HG02763 (cell line): ENCODE data around the gene TWIST2.

Experiments used
- ATAC-seq: cut with Tn5 transposase; IDR thresholded peaks from one replicate; pipeline ENCODE4 v1.9.1; 2021; ENCODE audit warnings: mild to moderate bottlenecking, moderate library complexity; ENCODE audit not compliant: unreplicated experiment

Gene TWIST2

DNA sequence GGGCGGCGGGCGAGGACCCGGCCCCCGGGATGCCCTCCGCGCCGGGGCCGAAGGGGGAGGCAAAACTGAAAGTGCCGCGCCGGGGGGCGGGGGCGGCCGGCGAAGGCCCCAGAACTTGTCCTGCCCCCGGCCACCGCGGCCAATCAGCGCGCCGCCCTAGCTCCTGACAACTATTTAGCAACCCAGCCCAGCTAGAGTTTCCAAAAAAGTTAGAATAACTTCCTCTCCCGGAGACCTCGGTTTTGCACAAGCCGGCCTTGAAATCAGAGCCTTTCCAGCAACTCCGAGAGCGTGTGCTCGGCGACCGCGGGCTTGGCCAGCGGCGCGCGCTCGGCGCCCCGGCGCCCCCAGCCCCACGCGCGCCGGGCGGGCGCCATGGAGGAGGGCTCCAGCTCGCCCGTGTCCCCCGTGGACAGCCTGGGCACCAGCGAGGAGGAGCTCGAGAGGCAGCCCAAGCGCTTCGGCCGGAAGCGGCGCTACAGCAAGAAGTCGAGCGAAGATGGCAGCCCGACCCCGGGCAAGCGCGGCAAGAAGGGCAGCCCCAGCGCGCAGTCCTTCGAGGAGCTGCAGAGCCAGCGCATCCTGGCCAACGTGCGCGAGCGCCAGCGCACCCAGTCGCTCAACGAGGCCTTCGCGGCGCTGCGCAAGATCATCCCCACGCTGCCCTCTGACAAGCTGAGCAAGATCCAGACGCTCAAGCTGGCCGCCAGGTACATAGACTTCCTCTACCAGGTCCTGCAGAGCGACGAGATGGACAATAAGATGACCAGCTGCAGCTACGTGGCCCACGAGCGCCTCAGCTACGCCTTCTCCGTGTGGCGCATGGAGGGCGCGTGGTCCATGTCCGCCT lies at the start of gene TWIST2:
Gene TWIST2, plus strand, starts transcription at position 245 of the 850 bp plus-strand sequence. Its CDS starts 131 bp downstream, at position 376.
- no peak for ATAC-seq

DNA sequence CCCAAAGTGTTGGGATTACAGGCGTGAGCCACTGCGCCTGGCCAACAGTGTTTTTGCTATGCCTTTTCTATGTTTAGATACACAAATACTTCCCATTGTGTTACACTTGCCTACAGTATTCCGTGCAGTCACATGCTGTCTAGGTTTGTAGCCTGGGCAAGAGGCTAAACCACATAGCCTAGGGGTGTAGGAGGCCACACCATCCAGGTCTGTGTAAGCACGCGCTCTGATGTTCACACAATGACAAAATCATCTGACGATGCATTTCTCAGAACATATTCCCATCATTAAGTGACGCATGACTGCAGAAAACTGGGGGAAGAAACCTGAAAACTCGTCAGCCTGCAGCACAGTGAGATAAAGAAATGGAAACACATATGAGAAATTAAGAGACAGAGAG lies 46.1 kb upstream of the TWIST2 start:
- ATAC-seq, result no peak

DNA sequence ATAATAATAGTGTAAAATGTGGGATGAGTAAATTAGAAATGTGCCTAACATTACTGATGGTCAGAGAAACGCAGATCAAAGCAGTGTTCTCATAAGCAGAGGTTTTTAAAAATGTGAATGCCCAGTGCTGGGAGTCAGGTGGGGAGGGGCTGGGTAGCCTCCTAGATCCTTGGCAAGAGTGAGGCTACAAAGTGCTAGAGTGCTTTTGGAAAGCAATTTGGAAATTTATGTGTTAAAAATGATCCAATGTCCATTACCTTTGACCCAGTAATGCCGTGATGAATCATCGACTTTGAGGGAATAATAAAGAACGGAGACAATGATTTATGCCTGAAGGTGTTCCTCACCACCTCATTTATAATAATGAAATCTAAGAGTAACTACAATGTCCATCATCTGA lies 44.9 kb upstream of the TWIST2 start:
- no peak for ATAC-seq

DNA sequence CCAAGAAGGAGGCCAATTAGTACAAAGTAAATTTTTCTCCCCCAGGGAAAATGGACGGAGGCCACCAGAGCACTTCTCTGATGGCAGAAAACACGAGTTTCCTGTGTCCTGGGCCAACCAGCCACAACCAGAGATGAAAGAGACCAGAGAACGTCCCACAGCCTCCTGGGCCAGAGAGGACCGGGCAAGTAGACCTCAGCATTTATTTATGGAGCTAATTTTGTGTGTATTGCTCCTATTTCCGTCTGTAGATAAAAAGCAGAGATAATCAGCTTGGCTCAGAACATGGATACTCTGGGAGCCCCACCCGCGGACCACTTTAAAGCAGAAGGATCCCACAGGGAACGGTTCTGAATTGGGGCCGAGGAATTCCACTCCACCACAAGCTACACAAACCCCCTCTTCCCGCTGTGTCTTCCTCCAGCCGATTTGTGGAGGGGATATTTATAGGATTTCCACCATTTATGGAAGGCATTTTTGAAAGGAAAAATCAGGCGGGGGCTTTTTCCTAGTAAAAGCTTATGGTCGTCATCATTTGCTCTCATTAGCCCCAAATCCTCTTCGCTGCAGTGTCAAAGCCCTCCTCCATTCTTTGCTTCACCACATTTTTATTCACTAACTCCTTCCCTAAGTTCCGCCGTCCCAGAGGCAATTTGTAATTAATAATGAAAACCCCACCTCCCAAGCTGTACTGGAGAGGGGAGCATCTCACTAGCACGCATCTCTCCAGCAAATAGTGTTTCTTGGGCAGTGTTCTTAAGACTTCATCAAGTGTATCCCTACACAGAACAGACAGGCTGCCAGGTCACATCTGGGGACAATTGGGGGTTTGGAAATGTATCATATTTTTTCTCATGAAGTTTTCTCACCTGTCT lies 43.7 kb upstream of the TWIST2 start:
- ATAC-seq, result no peak

DNA sequence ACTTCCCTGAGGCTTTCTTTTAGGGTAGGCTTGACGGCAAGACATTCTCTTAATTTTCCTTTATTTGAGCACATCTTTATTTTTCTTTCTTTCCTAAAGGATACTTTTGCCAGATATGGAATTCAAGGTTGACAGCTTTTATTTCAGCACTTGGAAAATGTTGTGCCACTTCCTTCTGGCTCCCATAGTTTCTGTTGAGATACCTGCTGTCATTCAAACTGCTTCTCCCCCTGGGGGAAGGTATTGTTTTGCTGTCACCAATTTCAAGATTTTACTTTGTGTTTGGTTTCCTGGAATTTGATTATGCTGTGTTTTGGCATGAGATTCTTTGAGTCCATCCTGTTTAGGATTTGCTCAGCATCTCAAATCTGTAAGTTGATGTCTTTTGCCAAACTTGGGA lies 39.1 kb upstream of the TWIST2 start:
- no peak for ATAC-seq

DNA sequence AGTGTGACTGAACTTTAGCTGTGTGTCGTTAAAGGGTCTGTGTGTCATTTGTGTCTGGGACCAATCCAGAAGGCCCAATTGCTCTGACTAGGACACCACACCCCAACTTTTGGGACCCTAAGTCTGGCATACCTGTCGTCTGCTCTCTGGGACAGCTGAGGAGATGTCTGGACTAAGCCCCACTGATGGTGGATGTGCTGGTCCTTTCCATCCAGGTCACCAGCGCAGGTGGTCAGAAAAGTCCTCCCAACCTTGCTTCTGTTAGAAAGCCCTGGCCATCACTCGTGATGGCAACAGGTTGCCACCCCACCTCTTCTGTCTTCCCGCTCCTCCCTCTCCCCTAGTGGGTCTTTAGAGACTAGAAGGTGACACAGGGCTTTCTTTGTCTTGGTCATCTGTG lies 37.6 kb upstream of the TWIST2 start:
- no peak for ATAC-seq

DNA sequence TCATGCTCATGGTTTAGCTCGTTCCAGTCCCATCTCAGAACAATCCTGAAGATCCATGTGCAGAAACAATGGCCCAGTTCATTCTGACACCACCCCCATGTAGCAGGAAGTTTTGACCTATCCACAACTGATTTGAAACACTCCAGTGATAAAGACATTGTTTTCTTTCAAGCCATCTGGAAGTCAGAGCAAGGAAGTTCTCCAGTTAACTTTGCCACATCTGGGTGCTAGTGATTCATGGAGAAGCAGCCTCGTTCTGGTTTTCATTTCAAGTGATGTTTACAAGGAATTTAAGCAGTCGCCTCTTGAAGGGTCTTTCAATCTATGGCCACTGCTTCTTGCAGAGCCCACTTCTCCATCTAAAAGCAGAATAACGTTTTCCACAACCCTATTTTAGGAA lies 36.6 kb upstream of the TWIST2 start:
- ATAC-seq, result no peak

DNA sequence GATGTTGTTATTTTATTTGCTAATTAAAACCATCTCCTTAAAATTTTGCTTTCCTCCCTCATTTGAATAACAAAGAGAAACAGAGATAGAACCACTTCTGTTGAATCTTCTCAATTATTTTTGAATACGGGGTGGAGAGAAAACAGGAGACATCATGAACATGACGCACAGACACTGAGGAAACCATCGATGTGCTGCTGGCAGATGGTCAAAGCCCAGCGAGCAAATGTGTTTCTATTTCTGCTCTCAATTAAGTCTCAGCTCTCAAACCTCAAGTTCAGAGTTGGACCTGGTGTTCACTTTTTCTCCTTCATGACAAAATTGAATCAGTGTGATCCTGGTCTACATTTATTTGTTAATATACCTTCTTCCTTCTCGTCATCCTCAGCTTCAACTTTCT lies 36.1 kb upstream of the TWIST2 start:
- no peak for ATAC-seq

DNA sequence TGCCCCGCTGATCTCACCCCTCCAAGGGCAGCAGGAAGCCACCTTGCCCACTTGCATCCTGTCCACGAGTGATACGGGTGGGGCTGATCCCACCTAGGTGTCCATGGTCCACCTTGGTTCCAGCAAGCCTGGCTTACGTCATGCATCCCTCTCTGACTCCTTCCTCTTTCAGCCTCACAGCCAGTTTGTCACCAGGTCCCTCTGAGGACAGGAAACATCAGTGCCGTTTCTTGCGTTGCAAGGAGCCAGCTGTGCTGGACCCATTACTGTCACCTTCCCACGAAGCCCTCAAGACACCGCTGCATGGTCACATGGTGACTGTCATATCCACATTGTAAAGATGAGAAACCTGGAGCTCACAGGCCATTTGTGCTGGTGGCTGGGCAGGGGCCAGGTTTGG lies 34.8 kb upstream of the TWIST2 start:
- no peak for ATAC-seq

DNA sequence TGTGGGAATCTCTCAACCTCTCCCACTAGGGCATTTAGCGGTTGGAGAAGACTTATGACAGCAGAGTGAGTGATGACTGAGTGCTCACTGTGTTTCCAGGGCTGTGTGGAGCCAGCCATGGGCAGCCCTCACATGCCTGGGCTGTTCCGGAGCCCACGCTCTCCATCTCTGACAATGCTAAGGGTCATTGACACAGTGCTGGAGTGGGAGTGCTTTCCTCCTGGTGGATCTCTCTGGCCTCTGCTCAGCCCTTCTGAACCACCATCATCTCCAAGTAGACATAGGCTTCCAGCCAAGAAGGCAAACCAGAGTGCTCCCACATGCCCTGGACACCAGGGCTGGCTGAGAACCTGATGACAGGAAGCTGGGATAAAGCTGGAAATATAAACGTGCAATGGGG lies 33.1 kb upstream of the TWIST2 start:
- no peak for ATAC-seq

DNA sequence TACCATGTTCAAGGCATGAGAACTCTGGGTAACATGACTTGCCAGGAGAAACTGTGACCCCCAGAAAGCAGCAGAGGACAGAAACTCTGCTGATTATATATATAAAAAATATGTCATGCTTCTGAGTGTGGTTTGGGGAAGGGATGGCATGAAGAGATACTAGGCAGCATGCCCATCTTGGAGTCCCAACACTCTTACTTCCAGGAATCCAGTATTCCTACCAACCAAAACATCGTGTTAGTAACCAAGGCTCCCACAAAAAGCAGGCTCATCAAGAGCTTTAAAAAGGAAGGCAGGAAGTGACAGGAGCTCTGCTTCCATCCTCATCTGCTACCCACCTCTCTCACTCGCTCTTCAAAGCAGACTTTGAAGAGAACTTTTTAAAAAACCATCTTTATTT lies 31.6 kb upstream of the TWIST2 start:
- ATAC-seq, result no peak

DNA sequence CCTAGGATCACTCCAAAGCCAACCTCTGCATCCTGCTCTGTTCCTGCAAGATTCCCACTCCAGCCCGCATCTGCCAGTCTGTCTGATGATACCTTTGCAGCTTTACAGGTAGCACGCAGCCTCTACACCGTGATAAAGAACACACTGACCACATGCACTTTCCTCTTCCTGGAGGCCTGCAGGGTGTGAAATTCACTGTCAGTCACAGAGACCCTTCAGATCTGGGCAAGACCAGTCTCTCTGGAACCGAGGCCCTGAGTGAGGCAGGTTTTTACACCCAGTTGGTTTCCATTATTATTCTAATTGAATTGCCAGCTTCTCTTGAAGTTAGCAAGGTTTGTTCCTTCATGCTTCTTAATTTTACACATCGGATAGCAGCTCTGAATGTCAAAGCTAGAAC lies 30.5 kb upstream of the TWIST2 start:
- ATAC-seq, result no peak

DNA sequence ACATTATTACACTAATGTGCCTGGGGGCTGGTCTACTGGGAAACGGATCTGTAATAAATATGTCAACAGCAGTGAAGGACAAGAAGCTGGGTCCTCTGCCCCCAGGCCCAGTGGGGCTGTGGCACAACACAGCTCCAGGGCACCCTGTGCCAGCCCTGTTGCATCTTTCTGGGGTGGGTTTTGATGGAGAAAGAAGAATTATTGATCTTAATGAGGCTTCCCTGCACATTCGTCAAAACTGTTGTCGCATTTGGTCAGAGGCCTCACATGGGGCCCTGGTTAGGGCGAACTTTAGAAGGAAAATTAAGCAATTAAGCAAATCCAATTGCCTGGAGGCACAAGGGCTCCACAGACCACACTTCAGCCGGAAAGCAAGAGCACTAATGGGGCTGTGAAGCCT lies 30.0 kb upstream of the TWIST2 start:
- ATAC-seq, result no peak

DNA sequence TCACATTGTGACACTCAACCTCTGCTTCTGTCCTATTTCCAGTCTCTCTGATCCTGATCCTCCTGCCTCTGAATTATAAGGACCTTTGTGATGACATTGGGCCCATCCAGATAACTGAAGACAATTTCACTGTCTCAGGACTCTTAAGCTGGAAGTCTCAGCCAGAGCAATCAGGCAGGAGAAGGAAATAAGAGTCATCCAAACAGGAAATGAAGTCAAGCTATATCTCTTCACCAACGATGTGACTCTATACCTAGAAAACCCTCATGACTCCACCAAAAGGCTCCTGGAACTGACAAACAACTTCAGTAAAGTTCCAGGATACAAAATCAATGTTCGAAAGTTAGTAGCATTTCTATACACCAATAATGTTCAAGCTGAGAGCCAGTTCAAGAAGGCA lies 29.3 kb upstream of the TWIST2 start:
- no peak for ATAC-seq

DNA sequence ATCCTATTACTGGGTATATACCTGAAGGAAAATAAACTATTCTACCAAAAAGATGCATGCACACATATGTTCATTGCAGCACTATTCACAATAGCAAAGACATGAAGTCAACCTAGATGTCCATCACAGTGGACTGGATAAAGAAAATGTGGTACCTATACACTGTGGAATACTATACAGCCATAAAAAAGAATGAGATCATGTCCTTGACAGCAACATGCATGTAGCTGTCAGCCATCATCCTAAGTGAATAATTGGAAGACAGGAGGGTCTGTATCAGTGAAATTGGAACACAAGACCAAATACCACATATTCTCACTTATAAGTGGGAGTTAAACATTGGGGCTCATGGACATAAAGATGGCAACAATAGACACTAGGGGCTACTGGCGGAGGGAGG lies 27.7 kb upstream of the TWIST2 start:
- no peak for ATAC-seq

DNA sequence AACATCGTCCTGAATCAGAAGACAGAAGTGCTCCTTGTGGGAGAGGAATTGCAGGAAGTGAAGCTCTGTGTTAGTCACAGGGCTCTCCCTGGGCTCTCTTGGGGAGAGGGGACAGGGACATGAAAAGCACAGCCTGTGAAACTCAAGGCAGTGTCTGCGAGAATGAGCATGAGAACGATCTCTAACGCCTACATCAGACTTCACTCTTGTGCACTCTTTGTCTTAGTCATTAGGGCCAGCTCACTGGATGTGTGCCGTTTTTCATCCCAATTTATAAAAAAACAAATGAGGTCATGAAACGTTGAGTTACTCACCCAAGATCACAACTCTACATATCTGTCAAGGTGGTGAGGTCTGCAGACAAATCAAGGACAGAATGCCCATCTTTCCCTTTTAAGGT lies 27.0 kb upstream of the TWIST2 start:
- no peak for ATAC-seq

DNA sequence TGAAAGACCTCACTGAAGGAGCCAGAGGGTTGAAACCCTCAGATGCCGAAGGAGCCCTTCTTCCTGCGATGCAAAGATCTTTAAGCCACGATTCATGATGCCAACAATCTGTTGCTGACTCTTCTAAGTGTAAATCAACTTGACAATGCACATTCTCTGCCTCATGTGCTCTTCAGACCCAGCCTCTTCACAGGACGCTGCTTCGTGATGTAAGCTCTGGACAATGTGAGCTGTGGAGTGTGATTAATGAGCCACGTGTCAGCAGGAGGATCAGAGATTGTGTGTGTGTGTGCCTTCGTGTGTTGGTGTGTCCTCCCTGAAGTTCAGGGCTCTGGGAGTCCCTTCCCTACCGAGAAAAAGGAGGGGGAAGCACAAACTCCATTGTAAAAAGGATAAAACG lies 26.5 kb upstream of the TWIST2 start:
- no peak for ATAC-seq

DNA sequence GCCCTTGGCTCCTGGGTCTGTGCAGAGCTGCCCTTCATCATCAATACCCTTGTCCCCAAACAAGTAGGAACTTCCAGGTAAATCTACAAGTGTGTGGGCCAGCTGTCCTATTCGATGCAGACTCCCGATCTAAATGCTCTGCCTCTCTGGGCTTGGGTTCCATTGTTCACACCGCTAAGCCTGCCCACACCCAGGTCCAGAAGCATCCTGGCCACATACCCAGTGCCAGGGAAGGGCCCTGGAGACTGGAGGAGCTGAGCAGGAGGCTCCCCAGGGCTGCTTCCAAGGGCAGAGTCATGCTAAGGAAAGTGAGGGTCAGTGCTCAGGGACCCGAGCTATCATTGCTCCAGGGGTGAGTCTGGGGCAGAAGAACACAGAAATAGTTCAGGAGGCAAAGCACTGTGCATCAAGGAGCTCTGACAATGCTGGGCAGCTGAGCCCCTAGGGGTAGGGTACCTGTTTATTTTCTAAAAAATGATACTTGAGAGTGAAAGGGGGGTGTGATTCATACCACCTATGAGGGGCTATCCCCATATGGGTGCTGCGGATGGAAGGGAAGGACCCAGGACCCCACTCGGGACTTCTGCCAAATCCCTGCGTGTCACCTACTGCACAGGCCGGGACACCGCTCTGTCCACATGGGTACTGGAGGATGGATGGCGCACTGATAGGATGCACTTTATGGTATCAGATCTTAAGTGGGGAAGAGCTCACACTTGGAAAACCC lies 25.8 kb upstream of the TWIST2 start:
- no peak for ATAC-seq

DNA sequence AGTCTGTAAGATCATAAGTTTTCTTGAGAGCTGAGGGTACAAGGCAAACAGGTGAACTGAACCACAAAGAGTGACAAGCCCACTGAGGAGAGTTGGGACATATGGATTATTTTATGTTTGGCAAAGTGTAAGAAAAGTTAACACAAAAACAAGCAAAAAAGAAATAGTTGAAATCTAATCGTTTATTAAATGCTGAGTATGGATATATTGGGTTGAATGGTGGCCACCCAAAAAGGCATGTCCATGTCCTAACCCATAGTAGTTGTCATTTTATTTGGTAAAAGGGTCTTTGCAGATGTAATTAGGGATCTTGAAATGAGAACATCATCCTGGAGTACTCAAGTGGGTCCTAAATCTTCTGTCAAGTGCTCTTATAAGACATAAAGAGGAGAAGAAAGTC lies 24.9 kb upstream of the TWIST2 start:
- no peak for ATAC-seq

DNA sequence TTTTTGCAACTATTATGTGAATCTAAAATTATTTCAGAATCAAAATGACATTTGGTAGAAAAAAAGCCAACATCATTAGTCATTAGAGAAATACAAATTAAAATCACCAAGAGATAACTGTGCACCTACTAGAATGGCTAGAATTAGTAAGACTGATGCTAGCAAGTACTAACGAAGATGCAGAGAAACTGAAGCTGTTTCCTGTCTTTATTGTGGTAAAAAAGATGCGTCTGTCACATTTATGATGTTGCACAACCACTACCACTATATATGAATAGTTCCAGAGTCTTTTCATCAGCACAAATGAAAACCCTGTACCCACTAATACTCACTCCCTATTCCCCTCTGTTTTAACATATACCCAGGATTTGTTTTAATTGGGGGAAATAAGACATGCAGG lies 16.7 kb upstream of the TWIST2 start:
- no peak for ATAC-seq

DNA sequence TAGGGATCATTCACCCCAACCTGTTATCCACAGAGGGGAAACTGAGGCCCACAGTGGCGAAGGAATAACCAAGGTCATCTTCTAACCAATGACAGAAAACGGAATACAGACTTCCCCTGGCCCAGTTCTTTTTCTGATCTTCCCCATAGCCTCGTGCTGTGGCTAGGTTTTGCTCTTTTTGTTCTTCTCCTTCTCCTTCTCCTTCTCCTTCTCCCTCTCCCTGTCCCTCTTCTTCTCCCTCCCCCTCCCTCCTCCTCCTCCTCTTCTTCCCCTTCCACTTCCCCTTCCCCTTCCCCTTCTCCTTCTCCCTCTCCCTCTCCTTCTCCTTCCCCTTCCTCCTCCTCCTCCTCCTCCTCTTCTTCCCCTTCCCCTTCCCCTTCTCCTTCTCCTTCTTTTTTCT lies 12.9 kb upstream of the TWIST2 start:
- ATAC-seq, result no peak
